ENCODE results near the gene TCF4.

GRCh38 chr18:55475467-55475866 is 112.5 kb downstream of the TCF4 start:
- TF ChIP-seq POLR2A (IDR thresholded peaks at IDR 0.05; ENCODE audit: low read depth, low read length) (no peak), POU2F2 (IDR thresholded peaks at IDR 0.05; ENCODE audit: low read depth, low read length) (no peak)
